HG03575 (cell line): Measurements from ENCODE around the gene ABHD2.

Experiments
- ATAC-seq: cut with Tn5 transposase; IDR thresholded peaks from one replicate; pipeline ENCODE4 v1.9.1; 2021; ENCODE audit not compliant: unreplicated experiment, insufficient number of reproducible peaks, low FRiP score; ENCODE audit errors: extremely low read depth

ABHD2 gene

GRCh38 chr15:89198934-89199333, 110.7 kb downstream of the ABHD2 start:
- no peak for ATAC-seq

DNA sequence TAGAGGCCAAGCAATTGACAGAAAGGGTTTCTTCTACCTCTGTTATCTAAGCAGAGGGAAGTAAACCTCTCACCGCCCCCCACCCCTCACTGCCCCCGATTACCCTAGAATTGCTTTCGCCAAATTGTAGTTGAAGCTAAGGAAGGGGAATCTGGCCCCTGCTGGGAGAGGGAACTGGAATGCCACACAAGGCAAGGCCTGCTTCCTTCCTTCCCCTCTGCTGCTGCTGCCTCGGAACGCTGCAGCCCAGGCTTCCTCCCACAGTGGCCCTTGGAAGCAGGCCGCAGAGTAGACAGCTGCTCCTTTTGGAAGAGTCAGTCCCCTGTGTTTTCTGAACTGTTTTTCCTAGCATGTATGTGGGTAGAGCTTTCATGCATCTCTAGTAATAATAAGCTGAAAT, 111.5 kb downstream of the ABHD2 start:
- no peak for ATAC-seq

DNA sequence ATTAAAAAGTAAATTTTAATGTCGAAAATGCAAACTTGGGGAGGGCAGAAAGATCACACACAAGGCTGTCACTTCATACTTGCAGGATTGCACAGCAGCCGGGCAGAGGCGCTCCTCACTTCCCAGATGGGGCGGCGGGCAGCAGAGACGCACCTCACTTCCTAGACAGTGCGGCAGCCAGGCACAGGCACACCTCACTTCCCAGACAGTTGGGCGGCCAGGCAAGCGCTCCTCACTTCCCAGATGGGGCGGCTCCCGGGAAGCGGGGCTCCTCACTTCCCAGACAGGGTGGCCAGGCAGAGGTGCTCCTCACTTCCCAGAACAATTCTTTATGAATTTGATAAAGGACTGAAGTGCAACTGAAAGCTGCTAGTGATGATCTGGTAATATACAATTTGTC, 111.9 kb downstream of the ABHD2 start:
- ATAC-seq, result no peak

- no peak for ATAC-seq
Measured at GRCh38 chr15:89201465-89202005, 113.3 kb downstream of the ABHD2 start.

- ATAC-seq, result no peak
Measured at GRCh38 chr15:89203705-89204273, 115.5 kb downstream of the ABHD2 start.

DNA sequence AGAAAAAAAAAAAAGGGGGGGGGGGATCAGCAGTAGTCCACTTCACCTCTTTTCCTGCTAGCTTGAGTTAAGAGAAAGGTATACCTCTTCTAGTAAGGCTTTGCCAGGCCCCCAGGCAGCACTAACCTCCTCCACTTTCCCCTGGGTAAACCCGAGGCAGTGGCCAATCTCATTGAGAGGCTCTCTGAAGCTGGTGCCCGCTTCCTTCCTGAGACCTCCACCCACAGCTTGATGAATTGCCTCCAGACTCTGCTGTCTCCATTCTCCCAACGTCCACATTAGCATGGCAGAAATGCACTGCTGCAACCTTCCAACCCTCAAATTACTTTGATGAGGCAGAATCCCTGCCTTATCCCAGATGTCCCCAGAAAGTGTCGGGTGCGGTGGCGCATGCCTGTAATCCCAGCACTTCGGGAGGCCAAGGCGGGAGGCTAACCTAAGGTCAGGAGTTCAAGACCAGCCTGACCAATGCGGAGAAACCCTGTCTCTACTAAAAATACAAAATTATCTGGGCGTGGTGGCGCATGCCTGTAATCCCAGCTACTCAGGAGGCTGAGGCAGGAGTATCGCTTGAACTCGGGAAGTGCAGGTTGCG, 117.8 kb downstream of the ABHD2 start:
- ATAC-seq, result no peak

GRCh38 chr15:89206908-89207331, 118.7 kb downstream of the ABHD2 start:
- no peak for ATAC-seq

DNA sequence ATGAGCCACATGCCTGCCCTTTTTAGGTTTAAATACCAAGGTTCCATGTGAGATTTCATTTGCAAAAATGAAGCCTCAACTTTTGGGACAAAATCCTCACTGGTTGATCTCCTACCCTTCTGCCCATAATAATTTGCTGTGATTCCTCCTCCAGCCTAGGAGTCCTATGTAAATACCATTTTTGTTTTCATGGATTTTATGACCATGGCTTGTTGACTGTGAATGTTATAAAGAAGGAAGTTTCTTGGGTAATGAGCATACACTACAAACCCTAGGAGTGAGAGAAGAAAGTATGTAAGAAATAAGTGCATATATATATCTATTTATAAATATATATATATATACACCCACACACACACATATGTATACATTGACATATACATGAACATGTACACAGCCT, 120.0 kb downstream of the ABHD2 start:
- no peak for ATAC-seq

DNA sequence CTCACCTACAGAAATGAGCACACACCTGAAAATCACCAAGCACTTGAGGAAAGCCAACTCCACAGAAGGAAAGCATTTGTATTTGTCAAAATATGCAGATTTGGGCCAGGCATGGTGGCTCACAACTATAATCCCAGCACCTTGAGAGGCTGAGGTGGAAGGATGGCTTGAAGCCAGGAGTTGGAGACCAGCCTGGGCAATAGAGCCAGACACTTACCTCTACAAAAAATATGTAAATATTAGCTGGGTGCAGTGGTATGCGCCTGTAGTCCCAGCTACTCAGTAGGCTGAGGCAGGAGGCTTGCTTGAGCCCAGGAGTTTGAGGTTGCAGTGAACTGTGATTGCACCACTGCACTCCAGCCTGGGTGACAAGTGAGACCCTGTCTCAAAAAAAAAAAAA, 120.8 kb downstream of the ABHD2 start:
- no peak for ATAC-seq

GRCh38 chr15:89211678-89212170, 123.5 kb downstream of the ABHD2 start:
- no peak for ATAC-seq

GRCh38 chr15:89215627-89216026, 127.4 kb downstream of the ABHD2 start:
- ATAC-seq, result no peak

GRCh38 chr15:89217031-89217430, 128.8 kb downstream of the ABHD2 start:
- no peak for ATAC-seq

GRCh38 chr15:89217686-89218376, 129.6 kb downstream of the ABHD2 start:
- ATAC-seq, result no peak

- no peak for ATAC-seq
Measured at GRCh38 chr15:89218531-89218930, 130.3 kb downstream of the ABHD2 start.

DNA sequence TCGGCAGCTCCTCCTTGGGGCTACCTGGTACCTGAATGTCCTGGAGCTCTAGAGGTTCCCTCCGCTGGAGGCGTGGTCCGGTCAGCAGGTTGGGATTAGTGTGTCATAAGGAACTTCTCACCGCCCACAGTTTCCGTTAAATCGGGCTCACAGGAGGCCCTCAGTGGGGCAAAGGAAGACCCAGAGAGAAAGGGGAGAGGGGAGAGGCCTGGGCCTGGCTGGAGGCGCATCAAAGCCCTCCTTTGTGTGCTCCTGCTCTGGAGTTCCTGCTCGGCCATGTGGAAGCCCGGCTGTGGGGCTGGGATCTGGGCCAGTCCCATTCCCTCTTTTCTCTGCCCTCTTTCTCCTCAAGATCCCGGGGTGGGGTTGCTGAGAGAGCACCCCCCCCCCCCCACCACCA, 133.3 kb downstream of the ABHD2 start, which contains the start of gene RLBP1:
RLBP1 (minus strand) TSS at position 37 of the 400 bp plus-strand sequence. CDS start 2,604 bp downstream, outside the sequence.
- no peak for ATAC-seq

- ATAC-seq, result no peak
Measured at GRCh38 chr15:89225588-89225987, 137.3 kb downstream of the ABHD2 start.

DNA sequence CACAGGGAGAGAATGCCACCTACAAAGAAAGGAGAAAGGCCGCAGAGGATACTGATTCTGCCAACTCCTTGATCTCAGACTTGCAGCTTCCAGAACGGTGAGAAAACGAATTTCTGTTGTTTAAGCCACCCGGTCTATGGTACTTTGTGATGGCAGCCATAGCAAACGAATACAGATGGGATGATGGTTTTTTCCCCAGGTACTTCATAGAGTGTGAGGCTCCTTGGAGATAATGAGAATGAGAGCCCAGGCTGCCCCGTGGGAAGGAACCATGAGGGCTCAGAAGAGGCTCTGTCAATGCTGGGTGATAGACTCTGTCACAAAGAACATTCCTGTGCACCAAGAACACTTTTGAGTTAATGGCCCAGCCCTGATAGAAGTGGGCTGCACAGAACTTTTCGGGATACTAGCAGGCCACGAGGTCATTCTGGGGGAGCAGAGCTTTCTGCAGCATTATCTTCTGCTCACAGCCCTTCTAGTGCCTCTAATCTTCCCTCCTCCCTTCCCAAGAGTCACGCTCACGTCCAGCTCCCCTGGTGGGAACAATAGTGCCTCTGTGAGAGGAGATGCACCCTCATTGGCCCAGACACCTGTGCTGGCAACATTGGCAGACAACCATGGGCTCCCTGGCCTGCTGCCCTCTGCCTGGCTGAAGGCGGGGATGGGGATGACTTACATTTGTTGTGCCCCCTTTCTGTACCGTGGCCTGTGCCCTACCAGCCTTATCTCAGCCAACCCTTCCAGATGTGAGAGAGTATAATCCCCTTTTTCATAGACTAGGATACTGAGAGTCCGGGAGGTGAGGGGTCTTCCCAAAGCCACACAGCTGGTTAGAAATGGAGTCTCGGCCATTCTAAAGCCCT, 138.3 kb downstream of the ABHD2 start:
- no peak for ATAC-seq

GRCh38 chr15:89227425-89227824, 139.2 kb downstream of the ABHD2 start:
- no peak for ATAC-seq

DNA sequence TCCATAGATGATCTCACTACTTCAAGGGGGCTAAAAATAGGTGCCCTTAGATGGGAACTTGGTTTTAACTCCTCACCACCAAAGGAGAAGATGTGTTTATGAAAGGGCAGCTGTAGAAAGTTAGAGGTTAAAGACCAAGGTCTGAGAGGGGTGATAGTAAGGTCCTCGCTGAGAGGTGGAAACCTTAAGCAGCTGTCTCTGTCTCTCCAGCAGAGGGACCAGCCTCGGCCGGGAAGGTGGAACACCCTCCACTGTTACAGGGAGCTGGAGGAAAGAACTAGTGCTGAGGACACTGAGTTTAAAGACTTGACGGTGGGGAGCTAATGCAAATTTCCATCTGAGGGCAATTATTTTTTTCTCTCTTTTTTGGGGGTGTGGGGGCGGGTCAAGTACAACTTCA, 142.0 kb downstream of the ABHD2 start:
- no peak for ATAC-seq
